NCI-H1092 treated with DMSO at 0.1 percent for 48 hours (cell line): ENCODE data around the gene UQCRH.

Experiments
- DNase-seq: peaks from one replicate; lab custom pipeline; 2025; lab: John Stamatoyannopoulos, UW

UQCRH gene

GRCh38 chr1:46303038-46303871 lies at the start of gene UQCRH, which contains the start of gene LRRC41:
Gene UQCRH (plus strand): TSS chr1:46303698. CDS start chr1:46303767, 69 bp downstream.
Gene LRRC41 (minus strand): TSS chr1:46303616. CDS start chr1:46303322, 294 bp downstream.
- DNase-seq, result peak; percentile 94

DNA sequence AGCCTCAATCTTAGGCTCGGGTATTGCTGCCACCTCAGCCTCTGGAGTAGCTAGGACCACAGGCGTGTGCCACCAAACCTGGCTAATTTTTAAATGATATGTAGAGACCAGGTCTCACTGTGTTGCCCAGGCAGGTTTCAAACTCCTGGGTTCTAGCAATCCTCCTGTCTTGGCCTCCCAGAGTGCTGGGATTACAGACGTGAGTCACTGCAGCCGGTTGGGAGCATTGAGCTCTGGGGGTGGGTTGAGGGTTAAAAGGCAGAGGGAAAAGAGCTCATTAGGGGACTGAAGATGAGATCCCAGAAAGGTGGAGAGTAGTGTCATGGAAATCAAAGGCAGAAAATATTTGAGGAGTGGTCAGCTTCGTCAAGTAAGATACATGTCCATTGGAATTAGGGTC lies 48.8 kb upstream of the UQCRH start:
- DNase-seq, result no peak

GRCh38 chr1:46256523-46256922 lies 47.0 kb upstream of the UQCRH start:
- DNase-seq, result no peak

DNA sequence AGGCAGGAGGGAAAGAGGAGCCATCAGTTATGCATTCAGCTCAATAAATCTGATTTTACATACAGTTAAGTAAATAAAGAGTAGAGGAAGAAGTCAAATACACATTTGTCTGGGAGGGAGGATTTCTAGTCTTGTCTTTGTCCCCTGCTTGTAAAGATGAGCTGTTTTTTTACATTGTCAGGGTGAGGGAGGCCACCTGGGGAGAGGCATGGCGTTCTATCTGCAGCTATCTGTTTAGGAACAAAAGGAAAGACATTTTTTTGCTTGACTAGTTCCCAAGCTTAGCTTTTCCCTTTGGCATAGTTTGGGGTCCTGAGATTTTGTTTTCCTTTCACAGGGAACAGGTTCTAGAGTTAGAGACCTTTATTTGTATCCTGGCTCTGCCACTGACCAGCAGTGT lies 41.0 kb upstream of the UQCRH start:
- no peak for DNase-seq

GRCh38 chr1:46263146-46263545 lies 40.4 kb upstream of the UQCRH start:
- no peak for DNase-seq

GRCh38 chr1:46268578-46268977 lies 34.9 kb upstream of the UQCRH start:
- DNase-seq, result no peak

GRCh38 chr1:46274225-46275029 lies 29.1 kb upstream of the UQCRH start:
- no peak for DNase-seq

GRCh38 chr1:46275030-46275337 lies 28.5 kb upstream of the UQCRH start:
- no peak for DNase-seq

DNA sequence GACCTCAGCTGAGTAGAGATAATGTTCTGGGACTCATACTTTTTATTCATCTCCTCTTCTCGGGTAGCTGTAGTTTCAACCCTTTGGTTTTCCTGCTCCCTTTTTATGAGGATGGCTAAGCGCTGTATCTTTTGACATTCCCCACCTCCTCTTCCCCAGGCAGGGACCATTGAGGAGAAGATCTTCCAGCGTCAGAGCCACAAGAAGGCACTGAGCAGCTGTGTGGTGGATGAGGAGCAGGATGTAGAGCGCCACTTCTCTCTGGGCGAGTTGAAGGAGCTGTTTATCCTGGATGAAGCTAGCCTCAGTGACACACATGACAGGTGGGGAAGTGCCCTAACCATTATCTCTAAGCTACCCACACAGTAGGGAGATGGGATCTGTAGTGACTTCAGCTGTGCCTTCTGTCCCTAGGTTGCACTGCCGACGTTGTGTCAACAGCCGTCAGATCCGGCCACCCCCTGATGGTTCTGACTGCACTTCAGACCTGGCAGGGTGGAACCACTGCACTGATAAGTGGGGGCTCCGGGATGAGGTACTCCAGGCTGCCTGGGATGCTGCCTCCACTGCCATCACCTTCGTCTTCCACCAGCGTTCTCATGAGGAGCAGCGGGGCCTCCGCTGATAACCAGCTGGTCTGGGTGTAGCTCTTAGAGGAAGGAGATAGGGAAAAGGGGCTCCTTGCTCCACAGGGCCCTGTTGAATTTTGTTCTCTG lies 25.7 kb upstream of the UQCRH start:
- DNase-seq, result no peak

DNA sequence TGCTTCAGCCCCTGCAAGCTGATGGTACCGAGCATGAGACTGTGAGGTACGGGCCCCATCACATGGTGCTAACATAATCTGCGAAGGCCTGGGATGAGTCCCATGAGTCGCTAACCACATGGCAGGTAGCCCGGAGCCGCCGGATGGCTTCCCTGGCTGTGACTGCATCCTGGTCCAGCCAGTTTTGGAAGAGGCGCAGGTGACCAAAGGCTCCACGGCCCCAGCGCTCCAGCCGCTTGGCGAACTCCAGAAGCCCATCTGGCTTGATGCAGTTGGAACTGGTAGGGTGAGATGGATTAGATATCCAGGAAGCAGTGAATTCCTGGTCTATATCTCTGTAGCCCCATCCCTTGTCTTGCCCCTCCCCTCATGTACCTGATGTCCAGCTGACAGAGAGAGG lies 24.7 kb upstream of the UQCRH start:
- DNase-seq, result no peak

DNA sequence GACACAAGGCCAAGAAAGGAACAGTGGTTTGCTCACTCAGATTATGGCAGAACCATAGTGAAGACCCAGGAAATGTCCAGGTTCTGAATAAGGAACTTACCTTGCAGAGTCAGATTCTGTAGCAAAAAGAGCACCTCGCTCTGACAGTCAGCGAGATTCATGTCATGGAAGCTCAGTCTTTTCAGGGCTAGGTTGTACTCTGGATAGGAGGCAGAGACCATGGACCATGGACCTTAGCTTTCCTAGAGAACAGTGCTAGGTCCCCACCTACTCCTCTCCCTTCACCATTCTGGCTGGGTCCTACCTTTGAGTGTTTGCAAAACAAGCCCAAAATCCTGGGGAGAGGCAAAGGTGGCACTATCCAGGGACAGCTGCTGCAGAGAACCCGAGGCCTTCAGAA lies 23.4 kb upstream of the UQCRH start:
- no peak for DNase-seq

DNA sequence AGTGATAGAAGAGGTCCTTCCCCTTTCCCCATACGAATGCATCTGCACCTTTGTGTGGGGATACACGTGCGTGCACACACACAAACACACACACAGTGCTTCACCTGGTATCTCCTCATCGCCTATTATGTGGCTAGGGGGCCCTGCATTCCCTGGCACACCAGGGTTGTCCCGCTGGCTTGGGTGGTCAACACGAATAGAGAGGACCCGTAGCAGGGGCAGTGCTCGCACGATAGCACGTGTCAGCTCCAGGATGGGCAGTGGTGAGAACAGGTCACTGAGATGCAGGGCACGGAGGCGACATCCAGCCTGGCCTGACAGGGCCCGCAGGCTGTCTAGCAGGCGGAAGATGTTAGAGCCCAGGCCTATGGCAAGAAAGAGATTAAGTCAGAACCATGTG lies 22.5 kb upstream of the UQCRH start:
- DNase-seq, result no peak

DNA sequence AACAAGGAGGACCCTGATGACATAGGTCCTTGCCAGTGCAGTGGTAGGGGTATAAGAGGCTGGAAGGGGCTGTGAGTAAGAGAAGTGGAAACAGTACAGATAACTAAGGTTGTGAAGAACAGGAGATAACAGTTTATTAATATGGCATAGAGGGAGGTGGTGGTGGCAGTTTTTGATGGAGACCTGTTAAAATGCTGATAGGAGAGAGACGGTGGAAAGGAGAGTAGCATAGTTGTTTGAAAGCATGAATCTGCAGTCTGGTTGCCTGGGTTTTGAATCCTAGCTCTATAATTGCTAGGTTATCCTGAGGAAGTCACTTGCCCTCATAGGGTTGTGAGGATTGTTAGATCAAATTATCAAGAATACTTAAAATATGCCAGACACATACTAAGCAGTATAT lies 19.4 kb upstream of the UQCRH start:
- no peak for DNase-seq

- DNase-seq, result no peak
Measured at GRCh38 chr1:46284597-46285564, 18.6 kb upstream of the UQCRH start.

DNA sequence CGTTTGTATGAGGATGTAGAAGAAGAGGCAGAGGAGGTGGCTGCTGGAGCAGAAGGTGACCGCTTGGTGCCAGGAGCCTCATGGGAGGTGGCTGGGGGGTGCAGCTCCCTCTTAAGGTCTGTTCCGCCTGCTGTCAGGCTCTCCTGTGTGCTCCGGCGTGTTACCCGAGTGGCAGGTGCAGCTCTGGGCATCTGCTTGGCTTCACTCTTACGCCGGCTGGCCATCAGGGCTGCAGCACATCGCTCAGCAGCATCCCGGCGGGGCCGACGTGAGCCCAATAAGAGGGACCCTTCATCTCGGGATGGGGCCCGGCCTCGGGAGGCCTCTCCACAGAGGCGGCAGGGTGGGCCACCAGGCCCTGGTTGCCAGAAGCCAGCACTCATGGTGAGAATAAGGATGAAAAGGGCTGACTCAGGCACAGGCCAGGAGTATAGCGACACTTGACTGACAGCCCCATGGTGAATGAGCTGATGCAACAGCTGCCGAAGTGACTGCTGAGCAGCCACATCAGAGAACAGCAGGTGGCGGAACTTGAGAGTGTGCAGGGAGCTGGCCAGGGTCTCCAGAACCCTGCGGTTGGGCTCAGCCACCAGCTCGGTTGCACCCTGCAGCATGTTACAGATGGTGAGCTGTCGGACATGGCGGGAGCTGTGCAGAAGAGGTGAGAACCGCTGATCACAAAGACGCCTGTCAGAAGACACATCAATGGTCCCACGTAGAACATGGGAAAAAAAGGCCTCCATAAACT lies 17.6 kb upstream of the UQCRH start:
- no peak for DNase-seq

DNA sequence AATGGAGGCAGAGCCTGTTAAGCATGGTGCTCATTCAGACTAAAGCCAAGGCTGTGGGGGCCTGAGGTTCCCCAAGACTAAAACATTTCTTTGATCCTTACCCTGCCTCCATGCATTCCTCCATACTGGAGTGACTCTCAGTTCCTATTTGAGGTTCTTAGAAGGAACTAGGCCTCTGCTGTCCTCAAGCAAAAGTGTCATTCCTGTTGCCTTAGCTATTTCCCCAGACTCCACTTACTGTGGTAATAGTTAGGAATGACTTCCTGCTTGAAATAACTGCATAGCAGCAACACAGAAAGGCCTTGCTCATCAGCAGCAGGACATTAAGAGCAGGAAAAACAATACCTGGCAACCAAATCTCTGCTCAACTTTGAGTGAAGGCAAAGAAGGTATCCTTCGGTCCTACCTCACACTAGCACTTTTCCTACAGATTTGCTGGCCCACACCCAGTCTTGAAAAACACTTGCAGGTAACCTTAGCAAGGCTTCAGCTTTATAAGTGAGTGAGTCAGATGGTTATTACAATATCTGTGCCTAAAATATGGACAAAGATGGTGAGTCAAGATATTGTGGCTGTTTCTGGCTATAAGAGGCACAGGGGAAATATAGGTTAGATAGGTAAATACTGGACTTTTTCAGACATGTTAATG lies 14.9 kb upstream of the UQCRH start:
- DNase-seq, result no peak

DNA sequence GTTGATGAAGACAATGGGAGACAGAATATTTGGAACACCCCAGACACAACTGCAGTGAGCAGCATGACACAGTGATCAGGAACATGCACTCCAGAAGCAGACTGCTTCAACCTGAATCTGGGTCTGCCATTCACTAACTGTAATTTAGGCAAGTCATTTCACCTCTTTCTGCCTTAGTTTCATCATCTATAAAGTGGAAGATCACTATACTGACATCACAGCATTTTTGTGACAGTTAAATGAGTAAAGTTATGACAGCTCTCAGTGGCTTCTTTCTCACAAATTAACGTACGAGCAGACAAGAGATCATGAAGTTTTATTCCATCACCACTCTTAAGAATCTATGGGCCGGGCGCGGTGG lies 14.4 kb upstream of the UQCRH start:
- no peak for DNase-seq

DNA sequence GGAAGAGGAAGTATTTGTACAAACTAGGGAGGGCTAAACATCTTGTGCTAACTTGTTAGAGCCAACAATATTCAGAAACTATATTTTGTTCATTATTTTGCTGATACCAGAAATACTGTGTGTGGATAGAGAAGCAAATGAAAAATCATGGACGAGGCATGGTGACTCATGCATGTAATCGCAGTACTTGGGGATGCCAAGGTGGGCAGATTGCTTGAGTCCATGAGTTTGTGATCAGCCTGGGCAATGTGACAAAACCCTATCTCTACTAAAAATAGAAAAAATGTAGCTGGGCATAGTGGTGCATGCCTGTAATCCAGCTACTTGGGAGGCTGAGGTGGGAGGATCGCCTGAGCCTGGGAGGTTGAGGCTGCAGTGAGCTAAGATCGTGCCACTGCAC lies 13.5 kb upstream of the UQCRH start:
- no peak for DNase-seq

DNA sequence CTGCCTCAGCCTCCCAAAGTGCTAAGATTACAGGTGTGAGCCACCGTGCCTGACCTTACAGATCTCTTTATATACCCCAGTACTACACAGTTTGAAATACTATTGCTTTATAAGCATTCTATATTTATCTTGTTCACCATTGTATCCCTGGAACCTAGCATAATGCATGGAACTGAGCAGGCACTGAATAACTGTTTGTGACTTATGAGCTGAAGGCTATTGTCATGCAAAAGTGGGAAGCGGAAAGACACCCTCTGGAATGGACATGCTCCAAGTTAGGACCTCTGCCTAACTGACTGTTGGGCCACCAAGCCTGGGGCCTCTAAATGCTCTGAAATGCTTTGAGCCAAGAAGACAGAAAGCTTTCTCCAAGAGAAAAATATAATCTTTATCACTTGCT lies 8.2 kb upstream of the UQCRH start:
- no peak for DNase-seq

DNA sequence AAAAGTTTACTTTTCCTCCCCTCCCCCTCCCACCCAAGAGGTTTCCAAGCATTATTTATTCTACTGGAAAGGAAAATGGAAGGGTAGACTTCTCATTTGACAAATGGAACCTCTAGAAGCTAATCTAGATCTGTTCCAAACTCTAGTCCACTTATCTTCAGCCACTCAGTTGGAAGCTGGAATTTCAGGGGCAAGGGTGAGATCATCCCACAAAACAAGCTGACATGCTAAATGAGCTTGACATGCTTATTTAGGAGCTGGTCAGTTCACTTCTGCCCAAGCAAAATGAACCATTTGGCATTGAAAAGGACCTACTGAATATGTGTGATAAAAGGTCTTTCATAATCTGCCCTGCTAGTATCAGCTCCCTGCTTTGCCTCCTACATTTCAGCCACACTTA lies 5.1 kb upstream of the UQCRH start:
- no peak for DNase-seq
